Endothelial cell (in vitro differentiated cells): Measurements from ENCODE around the gene POC1A. TPM values are rescaled to one million over a fixed set of nuclear protein-coding genes. Genes with fewer than 3 reads are reported as not detected.
A peak's percentile ranks its signal among the peaks of the same experiment; 100 is the strongest.

Experiments used
- DNase-seq: peaks from one replicate; pipeline ENCODE4 v3.0.0; 2021; ENCODE audit warnings: low spot score
- H3K27ac Mint-ChIP-seq: one replicate; pipeline ENCODE4 v1.8.0; 2021; ENCODE audit warnings: mixed read lengths, inconsistent platforms; ENCODE audit not compliant: unreplicated experiment
- H3K27me3 Mint-ChIP-seq: one replicate; pipeline ENCODE4 v1.8.0; 2021; ENCODE audit warnings: mild to moderate bottlenecking, moderate library complexity, mixed read lengths, inconsistent platforms; ENCODE audit not compliant: unreplicated experiment
- H3K36me3 Mint-ChIP-seq: one replicate; pipeline ENCODE4 v1.8.0; 2021; ENCODE audit warnings: mild to moderate bottlenecking, low read depth, mixed read lengths, inconsistent platforms; ENCODE audit not compliant: unreplicated experiment
- H3K4me1 Mint-ChIP-seq: one replicate; pipeline ENCODE4 v1.8.0; 2021; ENCODE audit warnings: mild to moderate bottlenecking, mixed read lengths, inconsistent platforms; ENCODE audit not compliant: unreplicated experiment
- H3K4me3 Mint-ChIP-seq: one replicate; pipeline ENCODE4 v1.8.0; 2021; ENCODE audit warnings: mild to moderate bottlenecking, mixed read lengths, inconsistent platforms; ENCODE audit not compliant: unreplicated experiment
- H3K9me3 Mint-ChIP-seq: one replicate; pipeline ENCODE4 v1.8.0; 2021; ENCODE audit warnings: mixed read lengths, inconsistent platforms; ENCODE audit not compliant: unreplicated experiment
- CTCF ChIP-seq: fragments of 200-600 bp; sonication (generic); IDR thresholded peaks from one replicate; pipeline ENCODE4 v1.5.0; 2021; ENCODE audit warnings: antibody characterized with exemption; ENCODE audit not compliant: unreplicated experiment
- total RNA-seq: library from RNA; stranded (reverse); fragmentation: NEBNext Ultra II Directional; extraction: Animal tissue kit (Norgen Biotek cat#: 25700); gene quantifications from one replicate; pipeline ENCODE4 v1.2.1, GENCODE V29; 2021; ENCODE audit not compliant: unreplicated experiment

Gene POC1A
- total RNA-seq, 1 donor from 2014 or later, result 7.5 TPM

- Mint-ChIP-seq H3K27me3 (peaks cover 10% of the 10 kb centered on the region), H3K27ac (no peak overlapping the region), H3K36me3 (no peaks in the 10 kb centered on the region), H3K4me1 (peaks cover 29% of the 10 kb centered on the region), H3K9me3 (no peaks in the 10 kb centered on the region), H3K4me3 (no peak overlapping the region)
- TF ChIP-seq CTCF, result no peak
- no peak for DNase-seq
Observed at GRCh38 chr3:52028572-52028971, 125.7 kb downstream of the POC1A start.

GRCh38 chr3:52026041-52026440, 128.2 kb downstream of the POC1A start:
- TF ChIP-seq CTCF, result no peak
- no peaks in the 10 kb centered on the region for H3K9me3 Mint-ChIP-seq
- no peak overlapping the region for H3K27ac Mint-ChIP-seq
- H3K4me3 Mint-ChIP-seq, result peak overlapping the region; percentile 12
- H3K36me3 Mint-ChIP-seq, result no peaks in the 10 kb centered on the region
- DNase-seq, result no peak
- H3K4me1 Mint-ChIP-seq, result peaks cover 45% of the 10 kb centered on the region
- peaks cover 11% of the 10 kb centered on the region for H3K27me3 Mint-ChIP-seq

GRCh38 chr3:52025453-52025852, 128.8 kb downstream of the POC1A start:
- TF ChIP-seq CTCF, result no peak
- Mint-ChIP-seq H3K36me3 (no peaks in the 10 kb centered on the region), H3K4me1 (peaks cover 45% of the 10 kb centered on the region)

More at GRCh38 chr3:52025453-52025852, 128.8 kb downstream of the POC1A start:
- Mint-ChIP-seq H3K4me3 (no peak overlapping the region), H3K9me3 (no peaks in the 10 kb centered on the region), H3K27me3 (peaks cover 10% of the 10 kb centered on the region), H3K27ac (no peak overlapping the region)
- DNase-seq, result no peak

Other genes with a start within 250 kb of the POC1A start
- 20.6 TPM for gene RRP9, start 212.5 kb downstream of the POC1A start, total RNA-seq
- gene PARP3, start 212.1 kb downstream of the POC1A start, total RNA-seq, result 4.6 TPM
- not detected for gene GPR62, start 199.0 kb downstream of the POC1A start, total RNA-seq
- gene PCBP4, start 187.0 kb downstream of the POC1A start, total RNA-seq, result 60.6 TPM
- gene ABHD14B, start 180.4 kb downstream of the POC1A start, total RNA-seq, result 7.1 TPM
- 5.4 TPM for gene ABHD14A, start 179.4 kb downstream of the POC1A start, total RNA-seq
- gene ACY1, start 170.9 kb downstream of the POC1A start, total RNA-seq, result 19.8 TPM
- 925 TPM for gene RPL29, start 158.5 kb downstream of the POC1A start, total RNA-seq
- 21.7 TPM for gene DUSP7, start 97.9 kb downstream of the POC1A start, total RNA-seq
- gene ALAS1, start 43.7 kb upstream of the POC1A start, total RNA-seq, result 59.1 TPM
- gene TLR9, start 71.2 kb upstream of the POC1A start, total RNA-seq, result not detected
- gene TWF2, start 84.7 kb upstream of the POC1A start, total RNA-seq, result 85.3 TPM
- 15.0 TPM for gene PPM1M, start 91.3 kb upstream of the POC1A start, total RNA-seq
- gene WDR82, start 124.2 kb upstream of the POC1A start, total RNA-seq, result 72.3 TPM
- gene GLYCTK, start 133.4 kb upstream of the POC1A start, total RNA-seq, result 22.4 TPM
- 3.3 TPM for gene DNAH1, start 161.9 kb upstream of the POC1A start, total RNA-seq